Suprapubic skin (tissue), 4 donors: ENCODE results near the gene PIK3CB. TPM values are rescaled to one million over a fixed set of nuclear protein-coding genes. Genes with fewer than 3 reads are reported as not detected.
"Not testable (repeated sequence)": the region's sequence is repeated elsewhere in the genome, so short reads cannot be mapped to it uniquely, and the experiment has no call there.

Source experiments
- DNase-seq, 2 donors: peaks; one replicate each; pipeline ENCODE4 v3.0.0-alpha.2; 2019; ENCODE audit warnings: low spot score in 2 of 2
- H3K27ac ChIP-seq: fragments of 200-600 bp; sonication (generic); one replicate; pipeline ENCODE4 v1.5.1; 2019
- H3K27me3 ChIP-seq: fragments of 200-600 bp; sonication (generic); one replicate; pipeline ENCODE4 v1.5.1; 2019
- H3K36me3 ChIP-seq: fragments of 200-600 bp; sonication (generic); one replicate; pipeline ENCODE4 v1.5.1; 2019
- H3K4me1 ChIP-seq: fragments of 200-600 bp; sonication (generic); one replicate; pipeline ENCODE4 v1.5.1; 2019
- H3K4me3 ChIP-seq: fragments of 200-600 bp; sonication (generic); one replicate; pipeline ENCODE4 v1.5.1; 2019; ENCODE audit warnings: mild to moderate bottlenecking
- H3K9me3 ChIP-seq: fragments of 200-600 bp; sonication (generic); one replicate; pipeline ENCODE4 v1.5.1; 2019
- EP300 ChIP-seq: sonication (generic); formaldehyde crosslinking; IDR thresholded peaks from one replicate; pipeline ENCODE4 v1.6.1; 2017; ENCODE audit warnings: antibody characterized with exemption
- POLR2A ChIP-seq, 2 donors: fragments of 450-650 bp; IDR thresholded peaks; one replicate each; pipeline ENCODE4 v1.6.1; 2017; ENCODE audit warnings: antibody characterized with exemption in 2 of 2, mild to moderate bottlenecking in 2 of 2, moderate library complexity in 2 of 2
- POLR2AphosphoS5 ChIP-seq, 3 donors: sonication (generic); formaldehyde crosslinking; IDR thresholded peaks; one replicate each; pipeline ENCODE4 v1.6.1; 2017; ENCODE audit warnings: antibody characterized with exemption in 3 of 3
- WGBS: methylation state at CpG from one replicate; pipeline ENCODE4 v1.1.5; 2018; 5-methylcytosine and 5-hydroxymethylcytosine counted together
- total RNA-seq, 4 donors: library from RNA; depleted of rRNA; stranded (reverse); fragments of >200 nt; gene quantifications; one replicate each; pipeline ENCODE4 v1.1.0, GENCODE V29; 2016
- TF ChIP-seq, protein P1 (sequence below), 2 donors: fragments of 200-600 bp in 1 of 2; fragments of 450-650 bp in 1 of 2; sonication (generic) in 1 of 2; IDR thresholded peaks; one replicate each; pipeline ENCODE4 v1.5.1; 2016 to 2019; ENCODE audit warnings: antibody characterized with exemption in 2 of 2, mild to moderate bottlenecking in 1 of 2, moderate library complexity in 1 of 2

PIK3CB gene
- total RNA-seq, 4 donors from 2014 or later, result 47.4 to 66.9 (median 53.2) TPM

DNA sequence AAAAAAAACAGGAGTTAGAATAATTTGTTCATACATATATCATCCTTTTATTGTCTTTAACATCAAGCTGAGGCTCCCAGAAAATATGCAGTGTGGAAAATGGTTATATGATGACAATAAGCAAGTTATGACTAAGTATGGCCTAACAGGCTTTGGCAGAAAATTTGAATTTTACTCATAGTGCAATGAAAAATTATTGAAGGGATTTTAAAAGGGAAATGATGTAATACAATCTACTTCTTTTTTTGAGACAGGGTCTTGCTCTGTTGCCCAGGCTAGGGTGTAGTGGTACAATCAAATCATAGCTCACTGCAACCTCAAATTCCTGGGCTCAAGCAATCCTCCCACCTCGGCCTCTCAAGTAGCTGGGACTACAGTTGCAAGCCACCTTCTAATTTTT, 147.5 kb downstream of the PIK3CB start:
- no peak overlapping the region for H3K27ac ChIP-seq
- TF ChIP-seq POLR2AphosphoS5 (IDR thresholded peaks at IDR 0.05) (no peak), EP300 (no peak), POLR2A (IDR thresholded peaks at IDR 0.05) (no peak)
- TF ChIP-seq, protein P1, sequence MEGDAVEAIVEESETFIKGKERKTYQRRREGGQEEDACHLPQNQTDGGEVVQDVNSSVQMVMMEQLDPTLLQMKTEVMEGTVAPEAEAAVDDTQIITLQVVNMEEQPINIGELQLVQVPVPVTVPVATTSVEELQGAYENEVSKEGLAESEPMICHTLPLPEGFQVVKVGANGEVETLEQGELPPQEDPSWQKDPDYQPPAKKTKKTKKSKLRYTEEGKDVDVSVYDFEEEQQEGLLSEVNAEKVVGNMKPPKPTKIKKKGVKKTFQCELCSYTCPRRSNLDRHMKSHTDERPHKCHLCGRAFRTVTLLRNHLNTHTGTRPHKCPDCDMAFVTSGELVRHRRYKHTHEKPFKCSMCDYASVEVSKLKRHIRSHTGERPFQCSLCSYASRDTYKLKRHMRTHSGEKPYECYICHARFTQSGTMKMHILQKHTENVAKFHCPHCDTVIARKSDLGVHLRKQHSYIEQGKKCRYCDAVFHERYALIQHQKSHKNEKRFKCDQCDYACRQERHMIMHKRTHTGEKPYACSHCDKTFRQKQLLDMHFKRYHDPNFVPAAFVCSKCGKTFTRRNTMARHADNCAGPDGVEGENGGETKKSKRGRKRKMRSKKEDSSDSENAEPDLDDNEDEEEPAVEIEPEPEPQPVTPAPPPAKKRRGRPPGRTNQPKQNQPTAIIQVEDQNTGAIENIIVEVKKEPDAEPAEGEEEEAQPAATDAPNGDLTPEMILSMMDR (IDR thresholded peaks at IDR 0.05), result no peak
- no peaks in the 10 kb centered on the region for H3K27me3 ChIP-seq
- WGBS, result 95% methylated on average over 1 of the region's 1 CpG
- no peaks in the 10 kb centered on the region for H3K9me3 ChIP-seq
- no peak for DNase-seq
- H3K4me1 ChIP-seq, result no peaks in the 10 kb centered on the region
- peaks cover 35% of the 10 kb centered on the region for H3K36me3 ChIP-seq
- no peak overlapping the region for H3K4me3 ChIP-seq

DNA sequence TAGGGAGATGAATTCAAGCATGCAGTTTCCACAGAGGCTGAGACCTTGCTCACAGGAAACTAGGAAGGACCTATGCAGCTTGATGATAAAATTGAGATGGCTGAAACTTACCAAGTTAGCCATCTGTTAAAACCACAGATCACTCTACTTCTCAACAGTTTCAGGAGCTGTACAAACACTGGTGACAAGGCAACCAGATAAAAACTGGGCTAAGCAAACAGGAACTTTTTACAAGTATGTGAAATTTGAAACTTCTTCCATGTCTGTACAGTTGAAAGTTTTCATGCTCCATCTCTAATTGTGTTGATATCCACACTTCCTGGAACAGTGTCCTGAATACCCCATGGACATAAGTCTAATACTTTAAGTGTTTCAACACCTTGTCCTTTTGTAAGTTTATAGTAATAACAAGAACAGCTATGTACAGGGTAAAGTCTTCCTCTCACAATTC, 147.9 kb downstream of the PIK3CB start:
- Histone ChIP-seq H3K4me1 (no peaks in the 10 kb centered on the region), H3K27ac (no peak overlapping the region), H3K4me3 (no peak overlapping the region), H3K9me3 (no peaks in the 10 kb centered on the region), H3K27me3 (no peaks in the 10 kb centered on the region), H3K36me3 (peaks cover 38% of the 10 kb centered on the region)
- DNase-seq, result no peak
- TF ChIP-seq, protein P1 (IDR thresholded peaks at IDR 0.05), result no peak
- no peak for TF ChIP-seq POLR2A (IDR thresholded peaks at IDR 0.05)
- TF ChIP-seq POLR2AphosphoS5 (IDR thresholded peaks at IDR 0.05), result no peak
- TF ChIP-seq EP300, result no peak

DNA sequence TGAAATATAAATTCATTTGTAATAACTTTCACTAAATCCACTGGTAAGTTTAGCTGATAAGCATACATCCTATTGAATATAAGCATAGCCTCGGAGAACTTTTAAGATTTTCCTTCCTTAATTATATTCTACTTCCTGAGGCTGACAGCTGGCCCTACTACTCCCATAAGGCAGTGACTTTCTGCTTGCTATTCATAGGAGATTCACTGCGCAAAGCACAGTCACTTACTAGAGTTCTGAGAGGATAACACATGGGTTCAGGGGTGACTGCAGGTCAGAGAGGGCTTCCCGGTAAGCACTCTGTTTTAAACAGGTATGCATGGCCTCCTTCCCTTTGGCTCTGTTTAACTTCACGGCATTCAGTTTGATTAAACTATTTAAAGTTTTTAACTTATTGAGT, 150.3 kb downstream of the PIK3CB start:
- WGBS, result 87% methylated on average over 4 of the region's 4 CpGs

DNA sequence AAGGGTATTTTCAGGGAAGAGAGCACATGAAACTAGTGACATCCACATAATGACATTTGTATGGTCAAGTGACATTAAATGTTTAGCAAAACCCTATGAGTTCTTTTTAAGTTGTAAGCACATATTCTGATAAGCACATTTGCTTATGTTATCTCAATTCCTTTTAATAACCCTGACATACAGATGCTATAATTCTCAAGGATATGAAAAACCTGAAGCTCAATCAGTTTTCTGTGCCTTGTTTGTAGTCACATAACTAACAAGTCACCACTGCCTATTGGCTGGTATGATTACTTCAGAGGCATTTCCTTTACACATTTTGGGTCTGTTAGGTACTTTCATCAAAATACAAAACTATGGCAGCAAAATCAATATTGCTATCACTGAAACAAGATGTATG, 152.1 kb downstream of the PIK3CB start:
- Histone ChIP-seq H3K4me1 (no peaks in the 10 kb centered on the region), H3K9me3 (no peaks in the 10 kb centered on the region), H3K27me3 (no peaks in the 10 kb centered on the region), H3K36me3 (peaks cover 59% of the 10 kb centered on the region), H3K4me3 (no peak overlapping the region), H3K27ac (no peak overlapping the region)
- no peak for DNase-seq
- TF ChIP-seq POLR2AphosphoS5 (IDR thresholded peaks at IDR 0.05) (no peak), POLR2A (IDR thresholded peaks at IDR 0.05) (no peak), EP300 (no peak)
- TF ChIP-seq, protein P1 (IDR thresholded peaks at IDR 0.05), result no peak

More for the DNA sequence above, 150.3 kb downstream of the PIK3CB start:
- no peaks in the 10 kb centered on the region for H3K4me1 ChIP-seq
- peaks cover 58% of the 10 kb centered on the region for H3K36me3 ChIP-seq
- TF ChIP-seq POLR2AphosphoS5 (IDR thresholded peaks at IDR 0.05) (no peak), POLR2A (IDR thresholded peaks at IDR 0.05) (no peak), EP300 (no peak)
- TF ChIP-seq, protein P1 (IDR thresholded peaks at IDR 0.05), result no peak
- H3K4me3 ChIP-seq, result no peak overlapping the region
- no peak for DNase-seq
- no peaks in the 10 kb centered on the region for H3K27me3 ChIP-seq
- no peaks in the 10 kb centered on the region for H3K9me3 ChIP-seq
- H3K27ac ChIP-seq, result no peak overlapping the region

DNA sequence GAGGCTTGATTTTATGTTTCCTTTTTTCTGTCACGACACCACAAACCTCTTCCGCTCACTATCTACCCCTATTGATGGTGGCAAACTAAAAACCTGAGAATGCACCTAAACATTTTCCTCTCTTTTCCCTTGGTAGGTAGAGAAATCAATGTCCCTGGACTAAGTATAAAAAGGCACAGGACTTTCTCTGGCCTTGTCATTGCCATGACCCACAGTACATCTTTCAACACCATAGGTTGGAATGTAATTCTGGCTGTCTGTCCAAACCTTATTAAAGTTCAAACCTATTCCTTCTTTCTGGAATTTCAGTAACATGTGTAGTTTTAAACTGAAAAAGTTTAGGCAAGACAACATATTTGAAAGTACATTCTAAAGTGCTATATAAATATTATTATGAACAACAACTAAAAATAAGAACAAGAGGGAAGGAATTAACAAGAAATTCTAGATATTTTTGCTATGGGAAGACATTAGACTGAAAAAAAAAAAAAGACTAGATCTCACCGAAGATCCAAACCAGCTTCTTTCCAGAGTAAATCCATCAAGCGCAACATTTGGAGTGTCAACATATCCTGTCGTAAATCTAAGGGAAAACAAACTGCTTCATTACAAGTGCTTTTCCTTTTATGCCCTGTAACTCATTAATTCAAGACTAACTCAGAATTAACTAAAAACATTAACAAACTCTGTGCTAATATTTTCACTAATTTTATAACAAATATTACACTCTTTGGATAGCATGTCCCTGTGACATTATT, 153.1 kb downstream of the PIK3CB start:
- Histone ChIP-seq H3K4me3 (no peak overlapping the region), H3K9me3 (peaks cover 9% of the 10 kb centered on the region), H3K27me3 (no peaks in the 10 kb centered on the region), H3K4me1 (no peaks in the 10 kb centered on the region), H3K36me3 (peaks cover 63% of the 10 kb centered on the region), H3K27ac (no peak overlapping the region)
- no peak for DNase-seq
- 82% methylated on average over 5 of the region's 5 CpGs for WGBS
- TF ChIP-seq EP300 (no peak), POLR2AphosphoS5 (IDR thresholded peaks at IDR 0.05) (no peak), POLR2A (IDR thresholded peaks at IDR 0.05) (no peak)
- TF ChIP-seq, protein P1 (IDR thresholded peaks at IDR 0.05), result no peak

DNA sequence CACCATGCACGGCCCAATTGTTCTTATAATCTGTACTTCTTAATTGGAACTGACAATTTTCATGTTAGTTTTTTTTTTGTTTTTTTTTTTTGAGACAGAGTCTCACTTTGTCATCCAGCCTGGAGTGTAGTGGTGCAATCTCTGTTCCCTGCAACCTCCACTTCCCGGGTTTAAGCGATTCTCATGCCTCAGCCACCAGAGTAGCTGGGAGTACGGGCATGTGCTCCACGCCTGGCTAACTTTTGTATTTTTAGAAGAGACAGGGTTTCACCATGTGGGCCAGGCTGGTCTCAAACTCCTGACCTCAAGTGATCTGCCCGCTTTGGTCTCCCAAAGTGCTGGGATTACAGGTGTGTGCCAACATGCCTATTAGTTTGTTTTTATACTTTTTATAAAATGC, 153.8 kb downstream of the PIK3CB start:
- not testable (repeated sequence) for H3K4me3 ChIP-seq, H3K27ac ChIP-seq, H3K27me3 ChIP-seq, DNase-seq, H3K4me1 ChIP-seq
- H3K36me3 ChIP-seq, result peaks cover 67% of the 10 kb centered on the region
- WGBS, result 92% methylated on average over 6 of the region's 6 CpGs
- H3K9me3 ChIP-seq, result peaks cover 15% of the 10 kb centered on the region
